Ascending aorta (tissue), 2 donors: ENCODE measurements around the gene TAGLN2. TPM values are rescaled to one million over a fixed set of nuclear protein-coding genes. Genes with fewer than 3 reads are reported as not detected.

Source experiments
- DNase-seq, 2 donors: peaks; one replicate each; pipeline ENCODE4 v3.0.0-alpha.2; 2019; ENCODE audit warnings: low spot score in 2 of 2
- H3K27ac ChIP-seq, 2 donors: fragments of 200-600 bp; sonication (generic); one replicate each; pipeline ENCODE4 v1.5.1; 2016 to 2017; ENCODE audit warnings: mild to moderate bottlenecking in 1 of 2
- H3K27me3 ChIP-seq: fragments of 200-600 bp; sonication (generic); one replicate; pipeline ENCODE4 v1.5.1; 2017
- H3K36me3 ChIP-seq, 2 donors: fragments of 200-600 bp; sonication (generic); one replicate each; pipeline ENCODE4 v1.5.1; 2016
- H3K4me1 ChIP-seq, 2 donors: fragments of 200-600 bp; sonication (generic); one replicate each; pipeline ENCODE4 v1.5.1; 2016 to 2017; ENCODE audit warnings: mild to moderate bottlenecking in 1 of 2
- H3K4me3 ChIP-seq, 2 donors: fragments of 200-600 bp; sonication (generic); one replicate each; pipeline ENCODE4 v1.5.1; 2016 to 2017; ENCODE audit warnings: mild to moderate bottlenecking in 1 of 2
- H3K9me3 ChIP-seq, 2 donors: fragments of 200-600 bp; sonication (generic); one replicate each; pipeline ENCODE4 v1.5.1; 2016
- intact Hi-C: fragments of 100-400 bp; cut with DNase I; formaldehyde crosslinking; loops from one replicate; pipeline ENCODE4 v1.15.1; 2023
- total RNA-seq: library from RNA; depleted of rRNA; stranded (reverse); fragments of >200 nt; gene quantifications from one replicate; pipeline ENCODE4 v1.1.0, GENCODE V29; 2016
- TF ChIP-seq, protein P1 (sequence below), 3 experiments: fragments of 200-600 bp in 2 of 3; fragments of 450-650 bp in 1 of 3; sonication (generic) in 2 of 3; IDR thresholded peaks; one replicate each; pipeline ENCODE4 v1.5.1; 2016 to 2019; ENCODE audit warnings: antibody characterized with exemption in 3 of 3, mild to moderate bottlenecking in 1 of 3, moderate library complexity in 1 of 3

Gene TAGLN2
- total RNA-seq, 1 donor from 2014 or later, result 363 TPM

DNA sequence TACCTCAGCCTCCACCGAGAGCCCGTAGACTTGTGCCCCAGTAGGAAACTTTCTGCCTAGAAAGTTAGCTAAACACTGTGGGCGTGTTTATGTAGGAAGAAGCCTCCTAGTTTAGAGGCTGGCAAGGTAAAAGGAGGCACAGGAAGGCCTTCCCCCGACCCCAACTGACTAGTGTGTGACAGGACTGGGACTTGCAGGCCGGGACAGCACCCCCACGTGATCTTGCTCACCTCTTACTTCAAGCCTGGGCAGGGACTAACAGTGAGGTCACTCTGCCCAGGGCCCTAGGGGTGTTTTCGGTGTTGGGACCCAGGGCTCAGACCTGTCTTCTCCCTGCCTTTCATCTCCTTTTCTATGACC, 392 bp upstream of the TAGLN2 start:
- Histone ChIP-seq H3K27ac (peak overlapping the region; percentile 96 to 98), H3K9me3 (no peaks in the 10 kb centered on the region), H3K4me3 (peak overlapping the region; percentile 74 to 83), H3K27me3 (no peaks in the 10 kb centered on the region), H3K4me1 (peaks cover 6 to 20% of the 10 kb centered on the region in 2 donors), H3K36me3 (peaks cover 0 to under 1% of the 10 kb centered on the region in 2 donors)
- TF ChIP-seq, protein P1, sequence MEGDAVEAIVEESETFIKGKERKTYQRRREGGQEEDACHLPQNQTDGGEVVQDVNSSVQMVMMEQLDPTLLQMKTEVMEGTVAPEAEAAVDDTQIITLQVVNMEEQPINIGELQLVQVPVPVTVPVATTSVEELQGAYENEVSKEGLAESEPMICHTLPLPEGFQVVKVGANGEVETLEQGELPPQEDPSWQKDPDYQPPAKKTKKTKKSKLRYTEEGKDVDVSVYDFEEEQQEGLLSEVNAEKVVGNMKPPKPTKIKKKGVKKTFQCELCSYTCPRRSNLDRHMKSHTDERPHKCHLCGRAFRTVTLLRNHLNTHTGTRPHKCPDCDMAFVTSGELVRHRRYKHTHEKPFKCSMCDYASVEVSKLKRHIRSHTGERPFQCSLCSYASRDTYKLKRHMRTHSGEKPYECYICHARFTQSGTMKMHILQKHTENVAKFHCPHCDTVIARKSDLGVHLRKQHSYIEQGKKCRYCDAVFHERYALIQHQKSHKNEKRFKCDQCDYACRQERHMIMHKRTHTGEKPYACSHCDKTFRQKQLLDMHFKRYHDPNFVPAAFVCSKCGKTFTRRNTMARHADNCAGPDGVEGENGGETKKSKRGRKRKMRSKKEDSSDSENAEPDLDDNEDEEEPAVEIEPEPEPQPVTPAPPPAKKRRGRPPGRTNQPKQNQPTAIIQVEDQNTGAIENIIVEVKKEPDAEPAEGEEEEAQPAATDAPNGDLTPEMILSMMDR (IDR thresholded peaks at IDR 0.05), result no peak
- intact Hi-C loops, result loop anchor here (1.0 to 10.0 kb wide), 6 partner anchors 25 to 1911 kb away; partner anchors contain the start of gene CFAP45
- DNase-seq, result peak; percentile 33 to 78

DNA sequence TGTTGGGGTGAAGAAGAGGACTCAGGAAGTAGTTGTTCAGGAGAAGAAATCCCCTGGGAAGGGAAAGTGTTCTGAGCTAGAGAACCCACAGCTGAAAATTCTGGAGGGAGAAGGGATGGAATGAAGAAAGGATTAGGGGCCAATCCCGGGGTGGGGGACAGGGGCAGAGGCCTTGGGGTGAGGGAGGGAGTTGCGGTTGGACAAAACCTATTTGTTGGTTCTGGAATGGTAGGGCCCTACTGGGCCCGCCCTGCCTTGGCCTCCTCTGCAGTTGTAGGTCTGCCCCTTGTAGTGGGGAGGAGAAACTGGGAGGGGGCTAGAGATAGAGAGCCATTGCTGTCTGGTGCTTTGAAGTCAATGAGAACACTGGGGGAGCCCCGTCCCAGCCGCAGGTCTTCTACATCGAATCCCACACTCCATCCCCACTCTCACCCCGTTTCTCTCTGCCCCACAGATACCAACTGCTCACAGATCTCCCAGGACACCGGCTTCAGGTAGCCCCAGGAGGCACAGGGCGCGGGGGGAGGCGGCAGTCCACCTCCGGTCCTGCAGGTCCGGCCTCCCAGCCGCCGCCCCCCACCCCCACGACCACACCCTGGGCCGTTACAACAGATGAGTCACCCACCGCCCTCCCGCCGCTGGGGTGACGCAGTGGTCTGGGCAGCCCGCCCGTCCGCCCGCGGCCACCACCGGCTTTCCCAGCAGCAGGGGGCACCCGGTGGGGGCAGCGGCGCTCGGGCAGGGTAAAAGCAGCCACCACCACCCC, 1.1 kb downstream of the TAGLN2 start:
- Histone ChIP-seq H3K9me3 (no peaks in the 10 kb centered on the region), H3K4me3 (peak overlapping the region; percentile 74 to 83), H3K27me3 (no peaks in the 10 kb centered on the region), H3K27ac (peak overlapping the region; percentile 96 to 98), H3K36me3 (peaks cover 13 to 16% of the 10 kb centered on the region in 2 donors), H3K4me1 (peaks cover 6 to 23% of the 10 kb centered on the region in 2 donors)
- TF ChIP-seq, protein P1 (IDR thresholded peaks at IDR 0.05), result peak in 2 of 3 experiments; percentile 26 to 30
- intact Hi-C loops, result loop anchor here (5.0 to 10.0 kb wide), 6 partner anchors 173 to 1909 kb away; partner anchors contain the start of genes COPA, DCAF8, IGSF8 and NCSTN
- DNase-seq, result peak; percentile 84 to 97

DNA sequence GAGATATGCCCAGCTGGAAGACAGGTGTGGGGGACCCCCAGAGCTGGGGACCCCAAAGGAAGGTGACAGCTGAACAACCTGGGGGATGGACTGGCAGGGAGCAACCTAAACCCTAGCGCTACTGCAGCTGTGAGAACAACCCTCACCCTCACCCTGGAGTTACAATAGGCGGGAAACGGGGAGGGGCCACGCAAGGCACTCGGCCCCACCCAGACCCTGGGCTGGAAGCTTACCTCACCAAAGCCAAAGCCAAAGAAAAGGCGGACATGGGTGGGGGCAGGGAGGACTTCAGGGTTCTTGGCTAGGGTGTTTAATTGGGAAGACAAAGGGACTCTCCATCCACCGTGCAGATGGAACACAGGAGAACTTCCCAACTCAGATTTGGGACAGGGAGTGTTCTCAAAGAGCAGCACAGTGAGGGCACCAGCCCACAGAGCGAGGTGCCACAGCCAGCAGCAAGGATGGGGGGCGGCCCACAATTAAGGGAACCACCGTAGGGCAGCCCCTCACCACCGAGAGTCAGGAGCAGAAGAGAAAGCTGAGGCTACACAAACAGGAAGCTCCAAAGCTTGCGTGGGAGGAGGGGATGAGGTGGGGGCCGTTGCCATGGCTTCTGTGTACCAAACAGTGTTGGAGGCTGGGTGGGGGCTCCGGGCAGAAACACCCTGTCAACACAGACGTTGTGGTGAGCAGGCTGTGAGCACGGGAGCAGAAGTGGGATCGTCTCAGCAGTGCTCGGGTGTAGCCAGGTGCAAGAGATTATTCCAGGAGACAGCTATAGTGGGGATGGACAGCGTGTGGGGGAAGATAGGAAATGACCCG, 1.9 kb downstream of the TAGLN2 start:
- peak overlapping the region; percentile 96 to 98 for H3K27ac ChIP-seq
- TF ChIP-seq, protein P1 (IDR thresholded peaks at IDR 0.05), result no peak
- H3K4me1 ChIP-seq, result peaks cover 6 to 25% of the 10 kb centered on the region in 2 donors
- H3K4me3 ChIP-seq, result peak overlapping the region; percentile 74 to 83
- H3K9me3 ChIP-seq, result no peaks in the 10 kb centered on the region
- H3K36me3 ChIP-seq, result peaks cover 21 to 24% of the 10 kb centered on the region in 2 donors
- intact Hi-C loops, result loop anchor here (5.0 to 10.0 kb wide), 6 partner anchors 174 to 1909 kb away; partner anchors contain the start of genes COPA, DCAF8, IGSF8 and NCSTN
- DNase-seq, result peak; percentile 81 to 94
- no peaks in the 10 kb centered on the region for H3K27me3 ChIP-seq

DNA sequence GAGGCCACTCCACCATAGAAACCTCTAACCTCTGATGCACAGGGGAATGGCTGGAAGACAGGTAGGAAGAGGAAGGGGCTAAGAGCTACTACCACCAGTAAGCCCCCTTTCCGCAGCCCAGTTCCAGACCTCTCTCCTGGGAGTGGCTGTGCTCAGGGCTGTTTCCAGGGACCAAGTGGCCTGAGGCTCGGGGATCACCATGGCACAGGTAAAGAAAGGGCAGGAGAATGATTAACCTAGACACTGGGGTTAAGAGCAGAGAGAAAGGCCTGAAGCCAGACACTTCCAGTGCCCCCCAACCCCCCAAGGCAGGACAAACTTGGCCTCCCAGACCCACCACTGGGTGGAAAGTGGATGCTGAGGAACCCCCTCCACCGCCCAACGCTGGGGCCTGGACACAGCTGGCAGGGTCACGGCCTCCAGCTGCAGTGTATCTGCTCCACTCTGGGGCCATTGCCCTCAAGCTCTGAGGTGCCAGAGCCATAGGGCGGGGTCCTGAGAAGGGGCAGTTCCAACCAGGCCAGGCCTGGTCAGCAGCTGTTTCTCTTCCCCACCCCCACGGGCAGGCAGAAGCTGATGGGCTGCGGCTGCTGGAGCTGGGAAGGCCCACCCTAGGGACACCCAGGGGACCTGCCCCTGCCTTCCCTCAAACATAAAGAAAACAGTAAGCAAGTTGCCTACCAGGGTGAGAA, 2.6 kb downstream of the TAGLN2 start:
- H3K9me3 ChIP-seq, result no peaks in the 10 kb centered on the region
- peaks cover 27 to 31% of the 10 kb centered on the region in 2 donors for H3K36me3 ChIP-seq
- no peaks in the 10 kb centered on the region for H3K27me3 ChIP-seq
- intact Hi-C loops, result loop anchor here (5.0 to 10.0 kb wide), 6 partner anchors 175 to 1908 kb away; partner anchors contain the start of genes COPA, DCAF8, IGSF8 and NCSTN
- H3K4me1 ChIP-seq, result peaks cover 6 to 25% of the 10 kb centered on the region in 2 donors
- TF ChIP-seq, protein P1 (IDR thresholded peaks at IDR 0.05), result no peak
- H3K4me3 ChIP-seq, result peak overlapping the region; percentile 74 to 83
- DNase-seq, result peak in 1 of 2 donors; percentile 82
- peak overlapping the region; percentile 96 to 98 for H3K27ac ChIP-seq
